ENCODE results near the gene E2F1.
"Not testable (repeated sequence)": the region's sequence is repeated elsewhere in the genome, so short reads cannot be mapped to it uniquely, and the experiment has no call there.

E2F1 gene

GRCh38 chr20:33640287-33640686 is 45.9 kb downstream of the E2F1 start:
- no peak for DNase-seq (ENCODE audit: low read depth)

GRCh38 chr20:33636776-33637175 is 49.4 kb downstream of the E2F1 start:
- DNase-seq (ENCODE audit: low read depth), result no peak

- no peak for DNase-seq (ENCODE audit: low read depth)
Observed at GRCh38 chr20:33635341-33635740, 50.8 kb downstream of the E2F1 start.

GRCh38 chr20:33631910-33632309 is 54.3 kb downstream of the E2F1 start:
- not testable (repeated sequence) for DNase-seq (ENCODE audit: low read depth)

- DNase-seq (ENCODE audit: low read depth), result no peak
Observed at GRCh38 chr20:33630507-33630906, 55.7 kb downstream of the E2F1 start.

GRCh38 chr20:33629979-33630378 is 56.2 kb downstream of the E2F1 start:
- DNase-seq (ENCODE audit: low read depth), result no peak

GRCh38 chr20:33629533-33629932 is 56.7 kb downstream of the E2F1 start:
- no peak for DNase-seq (ENCODE audit: low read depth)

- DNase-seq (ENCODE audit: low read depth), result no peak
Observed at GRCh38 chr20:33627577-33628216, 58.5 kb downstream of the E2F1 start.

- no peak for DNase-seq (ENCODE audit: low read depth)
Observed at GRCh38 chr20:33626190-33626589, 60.0 kb downstream of the E2F1 start.

All from activated T-helper 1 cell treated with Interleukin-2 at 50 U/mL for 16 hours (primary cell).